A673 (cell line): ENCODE data around the gene PIGN. TPM values are rescaled to one million over a fixed set of nuclear protein-coding genes. Genes with fewer than 3 reads are reported as not detected.

ENCODE experiments used
- BruUV-seq: library from RNA; stranded (reverse); fragments of 400-500 nt; replicated peaks from 2 replicates; lab custom pipeline; 2021; lab: Mats Ljungman, UMichigan
- CTCF ChIA-PET: fragments of 300-600 bp; sonication (Branson Sonifier 250); formaldehyde crosslinking; loops from one replicate; lab custom pipeline; 2022; ENCODE audit warnings: antibody characterized with exemption; lab: Charles Lee
- POLR2A ChIA-PET: fragments of 300-600 bp; sonication (Branson Sonifier 250); formaldehyde crosslinking; loops from one replicate; lab custom pipeline; 2022; ENCODE audit warnings: antibody characterized with exemption; ENCODE audit not compliant: low non-redundant PET; lab: Charles Lee
- DNase-seq: peaks from one replicate; pipeline ENCODE4 v3.0.0-alpha.2; 2015; ENCODE audit warnings: low spot score
- H3K27ac ChIP-seq: fragments of 200-600 bp; sonication (generic); 2 replicates; pipeline ENCODE4 v1.5.1; 2016; ENCODE audit warnings: mixed run types, low read depth, mild to moderate bottlenecking, mixed read lengths, antibody characterized with exemption, low read length; ENCODE audit not compliant: poor library complexity, severe bottlenecking
- H3K27me3 ChIP-seq: fragments of 200-600 bp; sonication (generic); replicated peaks from 2 replicates; pipeline ENCODE4 v1.6.1; 2017; ENCODE audit warnings: mixed run types, low read depth, mild to moderate bottlenecking, mixed read lengths, antibody characterized with exemption, low read length; ENCODE audit not compliant: insufficient read depth, poor library complexity
- H3K36me3 ChIP-seq: fragments of 200-600 bp; sonication (generic); 2 replicates; pipeline ENCODE4 v1.6.1; 2016; ENCODE audit warnings: mixed run types, mild to moderate bottlenecking, mixed read lengths, antibody characterized with exemption, low read length; ENCODE audit not compliant: insufficient read depth, poor library complexity, severe bottlenecking
- H3K4me1 ChIP-seq: fragments of 200-600 bp; sonication (generic); 2 replicates; pipeline ENCODE4 v1.6.1; 2017; ENCODE audit warnings: mixed run types, mild to moderate bottlenecking, mixed read lengths, antibody characterized with exemption, low read length; ENCODE audit not compliant: insufficient read depth, poor library complexity, severe bottlenecking
- H3K4me3 ChIP-seq: fragments of 200-600 bp; sonication (generic); 2 replicates; pipeline ENCODE4 v1.5.1; 2016; ENCODE audit warnings: low read depth, mixed run types, mild to moderate bottlenecking, mixed read lengths, low read length; ENCODE audit not compliant: poor library complexity, severe bottlenecking
- H3K9me3 ChIP-seq: fragments of 200-600 bp; sonication (generic); 2 replicates; pipeline ENCODE4 v1.6.1; 2016; ENCODE audit warnings: mixed run types, low read depth, mild to moderate bottlenecking, mixed read lengths, antibody characterized with exemption, low read length; ENCODE audit not compliant: poor library complexity, severe bottlenecking
- CTCF ChIP-seq: fragments of 300-800, 200-600 bp; sonication (generic); conservative IDR thresholded peaks from 2 replicates; pipeline ENCODE4 v1.5.1; 2017; ENCODE audit warnings: low read depth, mild to moderate bottlenecking, antibody characterized with exemption, low read length, moderate library complexity, mixed read lengths
- EZH2 ChIP-seq: fragments of 200-600 bp; sonication (generic); IDR thresholded peaks from 2 replicates; pipeline ENCODE4 v1.6.1; 2017; ENCODE audit warnings: borderline replicate concordance, low read depth, mild to moderate bottlenecking, mixed read lengths, antibody characterized with exemption, low read length; ENCODE audit not compliant: poor library complexity, severe bottlenecking
- intact Hi-C: fragments of 100-400 bp; cut with micrococcal nuclease; formaldehyde crosslinking; loops from one replicate; pipeline ENCODE4 v1.10.0; 2022; ENCODE audit not compliant: unreplicated experiment
- total RNA-seq: library from RNA; stranded (reverse); gene quantifications from 2 replicates; pipeline ENCODE4 v1.2.3, GENCODE V29; 2021

Gene PIGN
- total RNA-seq, 1 experiment from 2014 or later: 23.8 TPM

GRCh38 chr18:62210138-62210537 lies 23.3 kb upstream of the PIGN start:
- no peak for TF ChIP-seq CTCF
- no TSS peak for BruUV-seq
- intact Hi-C loops: no loop called here
- Histone ChIP-seq H3K9me3 (no peaks in the 10 kb centered on the region), H3K4me1 (no peaks in the 10 kb centered on the region), H3K36me3 (peaks cover 4% of the 10 kb centered on the region), H3K27me3 (no peaks in the 10 kb centered on the region), H3K4me3 (no peak overlapping the region), H3K27ac (no peak overlapping the region)
- no peak for DNase-seq
- CTCF ChIA-PET: interaction anchor here (0.6 kb wide), 1 partner anchor 630 kb away, joined by 3 read pairs; no protein-coding TSS in a partner anchor
- POLR2A ChIA-PET: no interaction called here

GRCh38 chr18:62209046-62209445 lies 22.2 kb upstream of the PIGN start:
- no peaks in the 10 kb centered on the region for H3K9me3 ChIP-seq
- ChIA-PET POLR2A (no interaction called here), CTCF (no interaction called here)
- no peak overlapping the region for H3K4me3 ChIP-seq
- TF ChIP-seq CTCF: no peak
- no peak for TF ChIP-seq EZH2
- H3K27ac ChIP-seq: no peak overlapping the region
- peaks cover 4% of the 10 kb centered on the region for H3K36me3 ChIP-seq
- intact Hi-C loops: no loop called here
- DNase-seq: no peak
- no peaks in the 10 kb centered on the region for H3K4me1 ChIP-seq
- BruUV-seq: no TSS peak
- no peaks in the 10 kb centered on the region for H3K27me3 ChIP-seq

GRCh38 chr18:62206593-62206992 lies 19.7 kb upstream of the PIGN start:
- ChIA-PET CTCF (no interaction called here), POLR2A (no interaction called here)
- intact Hi-C loops: no loop called here
- Histone ChIP-seq H3K36me3 (no peaks in the 10 kb centered on the region), H3K4me3 (no peak overlapping the region), H3K27ac (no peak overlapping the region), H3K9me3 (no peaks in the 10 kb centered on the region), H3K4me1 (no peaks in the 10 kb centered on the region), H3K27me3 (no peaks in the 10 kb centered on the region)
- DNase-seq: no peak
- BruUV-seq: no TSS peak
- TF ChIP-seq EZH2: no peak
- TF ChIP-seq CTCF: no peak
